ENCODE measurements around the gene CAMKK1. TPM values are rescaled to one million over a fixed set of nuclear protein-coding genes. Genes with fewer than 3 reads are reported as not detected.

CAMKK1 gene
- total and polyA plus RNA-seq, 5 donors from 2014 or later: 0.09 to 3.2 (median 0.88) TPM

- H3K4me1 Mint-ChIP-seq: peaks cover 7 to 10% (median 9%) of the 10 kb centered on the region in 4 donors
- H3K4me1 ChIP-seq (ENCODE audit: control insufficient read depth, insufficient read depth, low read length, poor library complexity, severe bottlenecking): no peaks in the 10 kb centered on the region
- H3K27me3 ChIP-seq (ENCODE audit: control insufficient read depth, insufficient read depth, low read length): no peaks in the 10 kb centered on the region
- peak overlapping the region in 1 of 3 donors; percentile 3 for H3K27ac Mint-ChIP-seq
- H3K27me3 Mint-ChIP-seq: no peaks in the 10 kb centered on the region
- no peak overlapping the region for H3K4me3 Mint-ChIP-seq
- no peak overlapping the region for H3K27ac ChIP-seq (ENCODE audit: insufficient read depth, low read length, poor library complexity, severe bottlenecking)
- ATAC-seq (ENCODE audit: low read depth in 2 of 2): no peak
- DNase-seq: no peak
- H3K9me3 ChIP-seq (ENCODE audit: control insufficient read depth in 2 of 2, low read length in 2 of 2): no peaks in the 10 kb centered on the region
- peaks cover 60% of the 10 kb centered on the region for H3K36me3 ChIP-seq (ENCODE audit: control insufficient read depth, insufficient read depth, low read length)
- no peak overlapping the region for H3K4me3 ChIP-seq (ENCODE audit: low read depth, low read length)
- H3K36me3 Mint-ChIP-seq: peaks cover 37% of the 10 kb centered on the region
- no peaks in the 10 kb centered on the region for H3K9me3 Mint-ChIP-seq
Measured at GRCh38 chr17:3828852-3829232, 64.0 kb downstream of the CAMKK1 start.

DNA sequence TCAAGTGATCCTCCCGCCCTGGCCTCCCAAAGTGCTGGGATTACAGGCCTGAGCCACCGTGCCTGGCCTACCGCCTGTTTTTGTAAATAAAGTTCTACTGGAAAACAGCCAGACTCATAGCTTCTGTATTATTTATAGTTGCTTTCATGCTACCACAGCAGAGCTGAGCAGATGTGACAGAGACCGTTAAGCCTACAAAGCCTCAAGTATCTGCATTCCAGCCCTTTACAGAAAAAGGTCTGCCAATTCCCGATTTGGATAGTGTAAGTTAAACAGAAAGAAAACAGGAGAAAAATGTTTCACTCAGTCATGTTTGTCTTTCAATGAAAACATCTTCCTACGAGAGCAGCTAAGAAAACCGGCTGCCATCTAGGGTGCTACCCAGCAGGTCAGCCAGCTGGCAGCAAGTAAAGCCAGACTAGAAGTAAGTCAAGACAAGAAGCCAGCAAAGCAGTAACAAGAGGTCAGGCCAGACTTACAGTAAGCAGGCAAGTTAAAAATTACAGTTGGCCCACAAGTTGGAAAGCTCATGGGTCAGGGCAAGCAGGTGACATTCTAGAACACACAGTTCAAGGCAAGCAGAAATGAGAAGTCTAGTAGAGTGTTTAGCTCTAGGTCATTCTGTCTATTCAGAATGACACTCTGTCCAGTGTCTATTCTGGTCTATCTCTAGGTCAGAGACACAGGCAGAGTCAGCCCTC, 64.6 kb downstream of the CAMKK1 start:
- Histone ChIP-seq H3K9me3 (ENCODE audit: control insufficient read depth in 2 of 2, low read length in 2 of 2) (no peaks in the 10 kb centered on the region), H3K27ac (ENCODE audit: insufficient read depth, low read length, poor library complexity, severe bottlenecking) (no peak overlapping the region), H3K27me3 (ENCODE audit: control insufficient read depth, insufficient read depth, low read length) (no peaks in the 10 kb centered on the region), H3K4me1 (ENCODE audit: control insufficient read depth, insufficient read depth, low read length, poor library complexity, severe bottlenecking) (no peaks in the 10 kb centered on the region), H3K36me3 (ENCODE audit: control insufficient read depth, insufficient read depth, low read length) (peaks cover 60% of the 10 kb centered on the region), H3K4me3 (ENCODE audit: low read depth, low read length) (no peak overlapping the region)
- no peak for DNase-seq
- Mint-ChIP-seq H3K27ac (peak overlapping the region in 1 of 3 donors; percentile 3), H3K4me1 (peaks cover 5 to 7% (median 6%) of the 10 kb centered on the region in 4 donors), H3K4me3 (no peak overlapping the region), H3K27me3 (no peaks in the 10 kb centered on the region), H3K36me3 (peaks cover 34% of the 10 kb centered on the region), H3K9me3 (no peaks in the 10 kb centered on the region)
- no peak for ATAC-seq (ENCODE audit: low read depth in 2 of 2)

DNA sequence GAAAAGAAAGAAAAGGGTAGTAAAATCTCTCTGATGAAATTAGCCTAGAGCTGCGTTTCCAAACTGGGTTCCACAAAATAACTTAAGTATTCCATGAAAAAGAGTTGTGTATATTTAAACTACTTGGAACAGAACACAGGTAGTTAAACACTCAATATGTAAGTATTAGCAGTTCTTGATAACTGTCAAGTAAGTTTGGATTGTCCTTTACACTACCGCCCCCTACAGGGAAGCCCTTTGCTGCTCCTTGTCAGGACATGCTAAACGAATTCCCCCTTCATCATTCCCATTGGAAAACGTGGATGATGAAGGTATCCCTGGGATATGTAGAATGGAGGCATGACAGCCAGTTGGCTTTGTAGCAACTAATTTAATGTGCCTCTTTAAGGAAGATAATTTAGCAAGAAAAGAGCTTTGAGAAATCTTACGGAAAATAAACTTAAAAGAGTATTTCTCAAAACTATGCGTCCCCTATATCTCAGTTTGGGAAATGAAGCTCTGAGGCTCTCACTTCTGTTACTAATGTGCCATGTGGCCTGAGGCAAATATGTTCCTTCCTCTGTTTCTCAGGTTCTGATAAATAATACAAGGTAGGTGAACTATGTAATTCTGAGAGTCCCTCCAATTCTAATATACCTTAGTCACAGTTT, 65.6 kb downstream of the CAMKK1 start:
- Histone ChIP-seq H3K36me3 (ENCODE audit: control insufficient read depth, insufficient read depth, low read length) (peaks cover 65% of the 10 kb centered on the region), H3K4me1 (ENCODE audit: control insufficient read depth, insufficient read depth, low read length, poor library complexity, severe bottlenecking) (no peaks in the 10 kb centered on the region), H3K27ac (ENCODE audit: insufficient read depth, low read length, poor library complexity, severe bottlenecking) (no peak overlapping the region), H3K27me3 (ENCODE audit: control insufficient read depth, insufficient read depth, low read length) (no peaks in the 10 kb centered on the region), H3K9me3 (ENCODE audit: control insufficient read depth in 2 of 2, low read length in 2 of 2) (no peaks in the 10 kb centered on the region), H3K4me3 (ENCODE audit: low read depth, low read length) (no peak overlapping the region)
- H3K27me3 Mint-ChIP-seq: no peaks in the 10 kb centered on the region
- peaks cover 5 to 6% (median 5%) of the 10 kb centered on the region in 4 donors for H3K4me1 Mint-ChIP-seq
- peak overlapping the region in 1 of 3 donors; percentile 25 for H3K27ac Mint-ChIP-seq
- ATAC-seq (ENCODE audit: low read depth in 2 of 2) (no peak), DNase-seq (peak; percentile 57 to 85 (median 72))
- H3K9me3 Mint-ChIP-seq: peaks cover 0 to 1% (median 0%) of the 10 kb centered on the region in 7 donors
- H3K4me3 Mint-ChIP-seq: no peak overlapping the region
- H3K36me3 Mint-ChIP-seq: peaks cover 33% of the 10 kb centered on the region

- no peak for ATAC-seq (ENCODE audit: low read depth in 2 of 2)
- Histone ChIP-seq H3K4me3 (ENCODE audit: low read depth, low read length) (no peak overlapping the region), H3K36me3 (ENCODE audit: control insufficient read depth, insufficient read depth, low read length) (peaks cover 74% of the 10 kb centered on the region), H3K27ac (ENCODE audit: insufficient read depth, low read length, poor library complexity, severe bottlenecking) (no peak overlapping the region), H3K4me1 (ENCODE audit: control insufficient read depth, insufficient read depth, low read length, poor library complexity, severe bottlenecking) (no peaks in the 10 kb centered on the region), H3K27me3 (ENCODE audit: control insufficient read depth, insufficient read depth, low read length) (no peaks in the 10 kb centered on the region), H3K9me3 (ENCODE audit: control insufficient read depth in 2 of 2, low read length in 2 of 2) (no peaks in the 10 kb centered on the region)
- Mint-ChIP-seq H3K27me3 (no peaks in the 10 kb centered on the region), H3K9me3 (peaks cover 0 to 1% (median 0%) of the 10 kb centered on the region in 7 donors), H3K4me3 (no peak overlapping the region), H3K4me1 (peaks cover 5 to 6% (median 5%) of the 10 kb centered on the region in 4 donors), H3K27ac (no peak overlapping the region), H3K36me3 (peaks cover 40% of the 10 kb centered on the region)
- no peak for DNase-seq
Measured at GRCh38 chr17:3826191-3826590, 66.7 kb downstream of the CAMKK1 start.

GRCh38 chr17:3821101-3821500, 71.8 kb downstream of the CAMKK1 start:
- ATAC-seq (ENCODE audit: low read depth in 2 of 2): no peak
- H3K4me3 ChIP-seq (ENCODE audit: low read depth, low read length): no peak overlapping the region
- H3K9me3 ChIP-seq (ENCODE audit: control insufficient read depth in 2 of 2, low read length in 2 of 2): no peaks in the 10 kb centered on the region
- no peak overlapping the region for H3K27ac ChIP-seq (ENCODE audit: insufficient read depth, low read length, poor library complexity, severe bottlenecking)
- peaks cover 87% of the 10 kb centered on the region for H3K36me3 ChIP-seq (ENCODE audit: control insufficient read depth, insufficient read depth, low read length)
- no peaks in the 10 kb centered on the region for H3K27me3 ChIP-seq (ENCODE audit: control insufficient read depth, insufficient read depth, low read length)
- Mint-ChIP-seq H3K4me1 (peaks cover 0 to 2% (median 0%) of the 10 kb centered on the region in 4 donors), H3K4me3 (no peak overlapping the region), H3K27ac (peak overlapping the region in 1 of 3 donors; percentile 77), H3K9me3 (peaks cover 0 to 1% (median 0%) of the 10 kb centered on the region in 7 donors), H3K27me3 (no peaks in the 10 kb centered on the region), H3K36me3 (peaks cover 48% of the 10 kb centered on the region)
- no peak for DNase-seq
- no peaks in the 10 kb centered on the region for H3K4me1 ChIP-seq (ENCODE audit: control insufficient read depth, insufficient read depth, low read length, poor library complexity, severe bottlenecking)

GRCh38 chr17:3818786-3819185, 74.1 kb downstream of the CAMKK1 start:
- Mint-ChIP-seq H3K4me3 (no peak overlapping the region), H3K9me3 (peaks cover 0 to 1% (median 0%) of the 10 kb centered on the region in 7 donors), H3K27ac (peak overlapping the region in 1 of 3 donors; percentile 38), H3K4me1 (peaks cover 0 to 3% (median 0%) of the 10 kb centered on the region in 4 donors), H3K36me3 (peaks cover 51% of the 10 kb centered on the region), H3K27me3 (no peaks in the 10 kb centered on the region)
- Histone ChIP-seq H3K36me3 (ENCODE audit: control insufficient read depth, insufficient read depth, low read length) (peaks cover 86% of the 10 kb centered on the region), H3K9me3 (ENCODE audit: control insufficient read depth in 2 of 2, low read length in 2 of 2) (no peaks in the 10 kb centered on the region), H3K27ac (ENCODE audit: insufficient read depth, low read length, poor library complexity, severe bottlenecking) (no peak overlapping the region), H3K27me3 (ENCODE audit: control insufficient read depth, insufficient read depth, low read length) (no peaks in the 10 kb centered on the region), H3K4me1 (ENCODE audit: control insufficient read depth, insufficient read depth, low read length, poor library complexity, severe bottlenecking) (no peaks in the 10 kb centered on the region), H3K4me3 (ENCODE audit: low read depth, low read length) (no peak overlapping the region)
- DNase-seq (no peak), ATAC-seq (ENCODE audit: low read depth in 2 of 2) (no peak)

DNA sequence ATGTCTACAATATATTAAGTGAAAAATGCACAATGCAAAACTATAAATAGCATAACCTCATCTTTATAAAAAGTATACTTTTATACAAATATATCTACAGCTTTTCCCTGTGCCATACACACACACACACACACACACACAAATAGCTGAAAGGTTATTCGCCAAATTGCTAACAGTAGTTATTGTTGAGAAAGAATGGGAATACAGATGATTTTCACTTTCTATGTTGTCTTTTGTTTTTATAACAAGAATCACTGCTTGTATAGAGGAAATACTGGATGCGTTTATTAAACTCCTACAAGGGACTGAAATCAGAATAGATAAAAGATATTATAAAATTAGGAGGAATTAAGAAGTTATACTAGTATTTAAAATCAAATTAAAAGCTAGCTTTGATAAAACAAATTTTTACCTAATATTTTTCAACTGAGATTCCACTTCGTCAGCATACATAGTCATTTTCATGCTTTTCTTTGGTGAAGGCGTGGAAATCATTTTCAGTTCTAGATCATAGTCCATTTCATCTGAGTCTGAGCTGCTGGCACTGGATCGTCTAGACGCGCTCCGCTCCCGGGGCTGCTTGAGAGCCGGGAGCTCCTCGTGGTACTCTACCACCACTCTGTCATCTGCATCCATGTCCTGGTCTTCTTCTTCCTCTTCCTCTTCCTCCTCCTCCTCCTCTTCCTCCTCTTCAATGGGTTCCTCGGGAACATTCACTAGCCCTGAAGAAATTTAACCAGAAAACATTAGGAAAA, 74.8 kb downstream of the CAMKK1 start:
- Histone ChIP-seq H3K36me3 (ENCODE audit: control insufficient read depth, insufficient read depth, low read length) (peaks cover 87% of the 10 kb centered on the region), H3K4me3 (ENCODE audit: low read depth, low read length) (no peak overlapping the region), H3K4me1 (ENCODE audit: control insufficient read depth, insufficient read depth, low read length, poor library complexity, severe bottlenecking) (no peaks in the 10 kb centered on the region), H3K27me3 (ENCODE audit: control insufficient read depth, insufficient read depth, low read length) (no peaks in the 10 kb centered on the region), H3K27ac (ENCODE audit: insufficient read depth, low read length, poor library complexity, severe bottlenecking) (no peak overlapping the region), H3K9me3 (ENCODE audit: control insufficient read depth in 2 of 2, low read length in 2 of 2) (no peaks in the 10 kb centered on the region)
- no peak overlapping the region for H3K4me3 Mint-ChIP-seq
- H3K36me3 Mint-ChIP-seq: peaks cover 52% of the 10 kb centered on the region
- no peaks in the 10 kb centered on the region for H3K27me3 Mint-ChIP-seq
- ATAC-seq (ENCODE audit: low read depth in 2 of 2): no peak
- H3K9me3 Mint-ChIP-seq: peaks cover 0 to under 1% (median 0%) of the 10 kb centered on the region in 7 donors
- no peak for DNase-seq
- peaks cover 0 to 3% (median 0%) of the 10 kb centered on the region in 4 donors for H3K4me1 Mint-ChIP-seq
- H3K27ac Mint-ChIP-seq: peak overlapping the region in 1 of 3 donors; percentile 38
